Endothelial cell (in vitro differentiated cells): Measurements from ENCODE around the gene CCDC137. TPM values are rescaled to one million over a fixed set of nuclear protein-coding genes. Genes with fewer than 3 reads are reported as not detected.

Experiments
- DNase-seq: peaks from one replicate; pipeline ENCODE4 v3.0.0; 2021; ENCODE audit warnings: low spot score
- H3K27ac Mint-ChIP-seq: one replicate; pipeline ENCODE4 v1.8.0; 2021; ENCODE audit warnings: mixed read lengths, inconsistent platforms; ENCODE audit not compliant: unreplicated experiment
- H3K27me3 Mint-ChIP-seq: one replicate; pipeline ENCODE4 v1.8.0; 2021; ENCODE audit warnings: mild to moderate bottlenecking, moderate library complexity, mixed read lengths, inconsistent platforms; ENCODE audit not compliant: unreplicated experiment
- H3K36me3 Mint-ChIP-seq: one replicate; pipeline ENCODE4 v1.8.0; 2021; ENCODE audit warnings: mild to moderate bottlenecking, low read depth, mixed read lengths, inconsistent platforms; ENCODE audit not compliant: unreplicated experiment
- H3K4me1 Mint-ChIP-seq: one replicate; pipeline ENCODE4 v1.8.0; 2021; ENCODE audit warnings: mild to moderate bottlenecking, mixed read lengths, inconsistent platforms; ENCODE audit not compliant: unreplicated experiment
- H3K4me3 Mint-ChIP-seq: one replicate; pipeline ENCODE4 v1.8.0; 2021; ENCODE audit warnings: mild to moderate bottlenecking, mixed read lengths, inconsistent platforms; ENCODE audit not compliant: unreplicated experiment
- H3K9me3 Mint-ChIP-seq: one replicate; pipeline ENCODE4 v1.8.0; 2021; ENCODE audit warnings: mixed read lengths, inconsistent platforms; ENCODE audit not compliant: unreplicated experiment
- CTCF ChIP-seq: fragments of 200-600 bp; sonication (generic); IDR thresholded peaks from one replicate; pipeline ENCODE4 v1.5.0; 2021; ENCODE audit warnings: antibody characterized with exemption; ENCODE audit not compliant: unreplicated experiment
- total RNA-seq: library from RNA; stranded (reverse); fragmentation: NEBNext Ultra II Directional; extraction: Animal tissue kit (Norgen Biotek cat#: 25700); gene quantifications from one replicate; pipeline ENCODE4 v1.2.1, GENCODE V29; 2021; ENCODE audit not compliant: unreplicated experiment

CCDC137 gene
- total RNA-seq, 1 donor from 2014 or later, result 31.8 TPM

- Mint-ChIP-seq H3K4me3 (peak overlapping the region; percentile 94), H3K4me1 (peaks cover 17% of the 10 kb centered on the region), H3K27me3 (peaks cover 10% of the 10 kb centered on the region), H3K9me3 (no peaks in the 10 kb centered on the region), H3K27ac (peak overlapping the region; percentile 98), H3K36me3 (peaks cover 22% of the 10 kb centered on the region)
- no peak for TF ChIP-seq CTCF
- no peak for DNase-seq
Observed at GRCh38 chr17:81665205-81666091, 1.1 kb upstream of the CCDC137 start.

- H3K9me3 Mint-ChIP-seq, result no peaks in the 10 kb centered on the region
- H3K27me3 Mint-ChIP-seq, result peaks cover 10% of the 10 kb centered on the region
- peaks cover 17% of the 10 kb centered on the region for H3K4me1 Mint-ChIP-seq
- peak; percentile 62 for DNase-seq
- peaks cover 23% of the 10 kb centered on the region for H3K36me3 Mint-ChIP-seq
- H3K27ac Mint-ChIP-seq, result peak overlapping the region; percentile 98
- TF ChIP-seq CTCF, result no peak
- H3K4me3 Mint-ChIP-seq, result peak overlapping the region; percentile 94
Observed at GRCh38 chr17:81666092-81666341, 520 bp upstream of the CCDC137 start.

GRCh38 chr17:81667754-81668153, 1.2 kb downstream of the CCDC137 start:
- TF ChIP-seq CTCF, result no peak
- Mint-ChIP-seq H3K9me3 (no peaks in the 10 kb centered on the region), H3K36me3 (peaks cover 31% of the 10 kb centered on the region), H3K4me3 (peak overlapping the region; percentile 82), H3K27ac (peak overlapping the region; percentile 52), H3K4me1 (peaks cover 17% of the 10 kb centered on the region), H3K27me3 (peaks cover 10% of the 10 kb centered on the region)
- DNase-seq, result no peak

GRCh38 chr17:81672504-81672903, 6.0 kb downstream of the CCDC137 start:
- no peak for DNase-seq
- Mint-ChIP-seq H3K9me3 (no peaks in the 10 kb centered on the region), H3K4me1 (peaks cover 12% of the 10 kb centered on the region), H3K36me3 (peaks cover 28% of the 10 kb centered on the region), H3K4me3 (no peak overlapping the region), H3K27ac (no peak overlapping the region), H3K27me3 (peaks cover 14% of the 10 kb centered on the region)
- no peak for TF ChIP-seq CTCF

- Mint-ChIP-seq H3K27me3 (peaks cover 10% of the 10 kb centered on the region), H3K4me3 (no peak overlapping the region), H3K27ac (no peak overlapping the region), H3K36me3 (peaks cover 23% of the 10 kb centered on the region), H3K9me3 (no peaks in the 10 kb centered on the region), H3K4me1 (peaks cover 7% of the 10 kb centered on the region)
- no peak for TF ChIP-seq CTCF
- DNase-seq, result no peak
Observed at GRCh38 chr17:81672954-81673353, 6.4 kb downstream of the CCDC137 start.
